Lower leg skin (tissue), 4 donors: ENCODE measurements around the gene TMEM222. TPM values are rescaled to one million over a fixed set of nuclear protein-coding genes. Genes with fewer than 3 reads are reported as not detected.
"Not testable (repeated sequence)": the region's sequence is repeated elsewhere in the genome, so short reads cannot be mapped to it uniquely, and the experiment has no call there.

Source experiments
- DNase-seq, 2 donors: peaks; one replicate each; pipeline ENCODE4 v3.0.0-alpha.2; 2019; ENCODE audit warnings: low spot score in 2 of 2
- H3K4me3 ChIP-seq: fragments of 200-600 bp; sonication (generic); 2 replicates; pipeline ENCODE4 v1.5.1; 2017; ENCODE audit warnings: mild to moderate bottlenecking, low read depth; ENCODE audit not compliant: poor library complexity, severe bottlenecking
- POLR2A ChIP-seq, 2 donors: fragments of 450-650 bp; IDR thresholded peaks; one replicate each; pipeline ENCODE4 v1.6.1; 2016 to 2017; ENCODE audit warnings: antibody characterized with exemption in 2 of 2, mild to moderate bottlenecking in 1 of 2, moderate library complexity in 1 of 2
- WGBS, 2 donors: methylation state at CpG; one replicate each; pipeline ENCODE4 v1.1.5; 2018; 5-methylcytosine and 5-hydroxymethylcytosine counted together
- intact Hi-C: fragments of 100-400 bp; cut with DNase I; formaldehyde crosslinking; loops from one replicate; pipeline ENCODE4 v1.15.0; 2023; ENCODE audit warnings: low total_unique reads
- total RNA-seq, 4 donors: library from RNA; depleted of rRNA; stranded (reverse); fragments of >200 nt; gene quantifications; one replicate each; pipeline ENCODE4 v1.1.0, GENCODE V29; 2016
- TF ChIP-seq, protein P1 (sequence below), 3 donors: fragments of 450-650 bp; IDR thresholded peaks; one replicate each; pipeline ENCODE4 v1.5.1; 2016; ENCODE audit warnings: antibody characterized with exemption in 3 of 3, mild to moderate bottlenecking in 3 of 3, moderate library complexity in 2 of 3

TMEM222 gene
- total RNA-seq, 4 donors from 2014 or later, result 24.3 to 35.2 (median 28.7) TPM

- intact Hi-C loops, result loop anchor here (10.0 kb wide), 1 partner anchor 49 kb away; no protein-coding TSS in a partner anchor
- TF ChIP-seq, protein P1, sequence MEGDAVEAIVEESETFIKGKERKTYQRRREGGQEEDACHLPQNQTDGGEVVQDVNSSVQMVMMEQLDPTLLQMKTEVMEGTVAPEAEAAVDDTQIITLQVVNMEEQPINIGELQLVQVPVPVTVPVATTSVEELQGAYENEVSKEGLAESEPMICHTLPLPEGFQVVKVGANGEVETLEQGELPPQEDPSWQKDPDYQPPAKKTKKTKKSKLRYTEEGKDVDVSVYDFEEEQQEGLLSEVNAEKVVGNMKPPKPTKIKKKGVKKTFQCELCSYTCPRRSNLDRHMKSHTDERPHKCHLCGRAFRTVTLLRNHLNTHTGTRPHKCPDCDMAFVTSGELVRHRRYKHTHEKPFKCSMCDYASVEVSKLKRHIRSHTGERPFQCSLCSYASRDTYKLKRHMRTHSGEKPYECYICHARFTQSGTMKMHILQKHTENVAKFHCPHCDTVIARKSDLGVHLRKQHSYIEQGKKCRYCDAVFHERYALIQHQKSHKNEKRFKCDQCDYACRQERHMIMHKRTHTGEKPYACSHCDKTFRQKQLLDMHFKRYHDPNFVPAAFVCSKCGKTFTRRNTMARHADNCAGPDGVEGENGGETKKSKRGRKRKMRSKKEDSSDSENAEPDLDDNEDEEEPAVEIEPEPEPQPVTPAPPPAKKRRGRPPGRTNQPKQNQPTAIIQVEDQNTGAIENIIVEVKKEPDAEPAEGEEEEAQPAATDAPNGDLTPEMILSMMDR (IDR thresholded peaks at IDR 0.05), result no peak
- TF ChIP-seq POLR2A (IDR thresholded peaks at IDR 0.05), result no peak
- no peak for DNase-seq
- 81 to 86% methylated on average over 13 of the region's 13 CpGs for WGBS, 2 donors
- H3K4me3 ChIP-seq, result no peak overlapping the region
Measured at GRCh38 chr1:27383661-27384060, 61.7 kb downstream of the TMEM222 start.

DNA sequence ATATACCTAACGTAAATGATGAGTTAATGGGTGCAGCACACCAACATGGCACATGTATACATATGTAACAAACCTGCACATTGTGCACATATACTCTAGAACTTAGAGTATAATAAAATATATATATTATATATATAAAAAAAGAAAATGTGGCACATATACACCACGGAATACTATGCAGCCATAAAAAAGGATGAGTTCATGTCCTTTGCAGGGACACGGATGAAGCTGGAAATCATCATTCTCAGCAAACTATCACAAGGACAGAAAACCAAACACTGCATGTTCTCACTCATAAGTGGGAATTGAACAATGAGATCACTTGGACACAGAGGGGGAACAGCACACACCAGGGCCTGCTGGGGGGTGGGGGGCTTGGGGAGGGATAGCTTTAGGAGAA lies 62.8 kb downstream of the TMEM222 start:
- 93 to 95% methylated on average over 3 of the region's 3 CpGs for WGBS, 2 donors
- intact Hi-C loops, result loop anchor here (10.0 kb wide), 1 partner anchor 50 kb away; no protein-coding TSS in a partner anchor
- H3K4me3 ChIP-seq, DNase-seq: not testable (repeated sequence)

Other genes with a start within 250 kb of the TMEM222 start
- gene SLC9A1, start 167.0 kb upstream of the TMEM222 start, total RNA-seq, result 10 to 100 TPM; 10.9 to 19.4 (median 13.2) TPM
- gene WDTC1, start 87.5 kb upstream of the TMEM222 start, total RNA-seq, result 10 to 100 TPM; 43.8 to 75.6 (median 65.1) TPM
- 100 to 1,000 TPM; 183 to 231 (median 219) TPM for gene SYTL1, start 19.9 kb downstream of the TMEM222 start, total RNA-seq
- gene MAP3K6, start 44.8 kb downstream of the TMEM222 start, total RNA-seq, result 100 to 1,000 TPM in 2 of 4 donors, 10 to 100 TPM in 2; 85.0 to 140 (median 100) TPM
- gene FCN3, start 52.7 kb downstream of the TMEM222 start, total RNA-seq, result 1 to 10 TPM in 3 of 4 donors, not detected in 1; 1.0 to 6.5 (median 1.7) TPM
- 10 to 100 TPM in 2 of 4 donors, 1 to 10 TPM in 2; 4.3 to 12.0 (median 10.0) TPM for gene CD164L2, start 61.2 kb downstream of the TMEM222 start, total RNA-seq
- gene GPR3, start 70.5 kb downstream of the TMEM222 start, total RNA-seq, result 1 to 10 TPM in 2 of 4 donors, under 1 TPM in 2; 0.22 to 1.3 (median 0.68) TPM
- gene WASF2, start 168.0 kb downstream of the TMEM222 start, total RNA-seq, result 10 to 100 TPM; 53.8 to 76.6 (median 70.3) TPM